ENCODE measurements around the gene SLC5A3.
A peak's percentile ranks its signal among the peaks of the same experiment; 100 is the strongest.

Gene SLC5A3

DNA sequence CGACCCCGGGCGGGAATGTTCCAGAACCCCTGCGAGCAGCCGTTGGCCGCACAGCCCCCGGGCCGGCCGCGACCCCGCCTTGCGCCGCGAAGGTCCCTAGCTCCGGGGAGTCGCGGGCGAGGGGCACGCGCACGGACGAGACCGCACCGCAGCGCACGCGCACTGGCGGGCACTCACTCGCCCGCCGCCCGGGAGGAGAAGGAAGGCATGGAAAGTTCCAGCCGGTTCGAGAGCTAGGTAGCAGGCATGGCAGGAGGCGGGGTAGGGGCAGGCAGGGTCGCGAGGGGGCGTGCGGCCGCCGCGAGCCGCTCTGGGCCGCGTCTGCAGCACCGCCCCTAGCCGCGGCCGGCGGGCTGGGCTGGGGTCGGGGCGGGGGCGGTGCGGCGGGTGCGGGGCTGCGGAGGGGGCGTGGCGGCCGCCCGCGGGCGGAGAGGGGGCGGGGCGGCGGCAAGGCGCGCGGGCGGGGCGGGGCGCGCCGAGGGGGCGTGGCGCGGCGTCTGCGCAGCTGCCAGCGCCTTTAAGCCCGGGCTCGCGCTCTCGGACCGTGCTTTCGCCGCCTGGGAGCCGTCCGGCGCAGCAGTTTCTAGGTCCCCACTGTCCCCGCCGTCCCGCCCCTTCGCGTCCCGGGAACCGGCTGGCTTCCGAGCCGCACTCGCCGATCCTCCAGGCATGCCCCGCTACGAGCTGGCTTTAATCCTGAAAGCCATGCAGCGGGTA lies at the start of gene SLC5A3, which contains the start of gene MRPS6:
TSS of gene SLC5A3 (plus strand) at position 547 of the 717 bp plus-strand sequence. CDS start 21,621 bp downstream, outside the sequence.
TSS of gene MRPS6 (plus strand) at position 547 of the 717 bp plus-strand sequence. CDS start at position 670, 123 bp downstream.
- DNase-seq: peak; percentile 85

DNA sequence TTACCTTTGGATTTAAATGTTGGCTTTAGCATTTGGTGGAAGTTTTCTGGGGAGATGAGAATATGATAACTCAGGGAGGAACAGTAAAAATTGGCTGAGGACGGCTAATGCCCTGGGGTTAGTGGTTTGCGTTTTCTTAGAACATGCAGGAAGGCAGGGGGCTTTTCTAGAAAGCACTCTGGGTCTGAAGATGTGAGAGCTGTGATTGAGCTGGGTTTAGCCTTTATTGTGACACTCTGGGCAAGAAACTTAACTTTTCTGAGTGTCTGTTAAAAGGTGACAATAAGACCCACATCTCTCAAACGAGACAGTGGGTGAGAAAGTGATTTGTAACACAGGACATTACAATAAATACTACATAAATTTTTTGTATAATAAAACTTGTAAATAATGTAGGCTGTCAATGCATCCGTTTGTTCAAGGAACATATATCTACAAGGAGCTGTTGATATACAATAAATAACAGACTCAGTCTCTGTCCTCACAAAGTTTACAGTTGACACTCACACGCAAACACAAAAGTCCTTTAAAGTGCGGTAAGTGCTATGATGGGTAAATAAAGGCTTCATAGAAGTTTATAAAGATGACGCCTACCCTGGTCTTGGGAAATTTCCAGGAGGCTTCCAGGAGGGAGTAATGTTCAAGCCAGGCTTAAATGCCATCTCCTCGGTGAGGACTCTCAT lies 49.5 kb upstream of the SLC5A3 start:
- no peak for DNase-seq

DNA sequence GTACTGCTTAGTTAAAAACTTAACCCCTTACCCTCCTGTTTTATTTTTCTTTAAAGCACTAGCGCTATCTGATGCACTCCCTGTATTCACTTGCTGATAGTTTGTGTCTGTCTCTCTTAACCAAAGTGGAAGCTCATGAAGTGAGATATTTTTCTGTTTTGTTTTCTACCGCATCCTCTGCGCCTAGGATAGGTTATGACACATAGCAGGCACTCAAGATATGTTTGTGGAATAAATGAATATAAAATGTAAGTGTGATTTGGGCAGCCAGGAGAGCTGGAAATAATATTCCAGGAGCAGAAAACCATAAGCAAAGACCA lies 49.0 kb upstream of the SLC5A3 start:
- no peak for DNase-seq

- no peak for DNase-seq
Observed at GRCh38 chr21:34027721-34028461, 45.5 kb upstream of the SLC5A3 start.

GRCh38 chr21:34029743-34030528 lies 43.4 kb upstream of the SLC5A3 start:
- peak; percentile 85 for DNase-seq

DNA sequence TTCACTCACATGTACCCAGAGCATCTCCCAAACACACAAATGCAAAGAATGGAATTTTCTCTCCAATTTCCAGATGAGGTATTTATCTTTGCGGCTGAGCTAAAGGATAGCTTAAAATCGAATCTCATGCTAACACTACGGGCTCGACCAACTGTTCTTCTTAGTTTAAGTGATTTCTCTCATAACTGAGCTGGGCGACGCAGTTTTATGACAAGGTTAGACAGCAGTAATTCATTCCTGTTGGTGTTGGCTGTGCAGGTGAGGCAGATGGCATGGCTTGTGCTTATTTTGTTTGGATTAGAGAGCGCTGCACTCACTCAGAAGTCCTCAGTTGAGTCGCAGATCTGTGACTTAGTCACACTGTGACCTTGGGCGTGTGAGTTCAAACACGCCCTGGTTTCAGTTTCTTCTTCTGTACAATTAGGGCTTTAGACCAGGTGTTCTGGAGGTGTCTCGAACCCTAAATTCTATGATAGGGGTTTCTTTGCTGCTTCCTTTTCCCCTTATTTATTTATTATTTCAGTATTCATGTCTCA lies 41.5 kb upstream of the SLC5A3 start:
- DNase-seq: peak; percentile 26

DNA sequence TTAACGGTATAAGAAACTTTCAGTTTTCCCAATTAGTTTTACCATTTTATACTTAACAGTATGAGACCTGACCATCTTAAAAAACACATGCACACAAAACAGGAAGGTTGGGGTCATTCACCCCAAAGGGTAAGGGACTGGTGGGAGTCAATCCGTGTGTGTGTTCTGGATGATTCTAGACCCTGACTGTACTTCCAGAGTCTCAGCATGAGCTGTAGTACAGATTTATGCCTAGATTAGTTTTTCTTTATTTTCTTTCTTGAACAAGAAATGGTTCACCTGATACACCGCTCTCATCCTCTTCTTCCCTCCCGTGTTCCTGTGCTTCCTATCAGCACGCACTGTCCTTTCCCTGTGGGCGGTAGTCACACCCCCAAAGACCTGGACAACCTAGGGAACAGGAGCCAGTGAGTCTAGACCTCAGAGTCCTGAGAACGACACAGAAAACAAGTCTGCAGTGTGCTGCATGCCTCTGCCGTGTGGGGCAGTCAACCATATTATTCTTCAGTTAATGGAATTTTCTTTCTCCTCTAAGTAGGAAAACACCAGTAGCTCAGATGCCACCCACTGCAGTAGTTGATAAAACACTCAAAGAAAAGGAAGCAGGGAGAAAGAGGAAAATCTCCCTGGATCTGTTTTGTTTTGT lies 38.9 kb upstream of the SLC5A3 start:
- no peak for DNase-seq

DNA sequence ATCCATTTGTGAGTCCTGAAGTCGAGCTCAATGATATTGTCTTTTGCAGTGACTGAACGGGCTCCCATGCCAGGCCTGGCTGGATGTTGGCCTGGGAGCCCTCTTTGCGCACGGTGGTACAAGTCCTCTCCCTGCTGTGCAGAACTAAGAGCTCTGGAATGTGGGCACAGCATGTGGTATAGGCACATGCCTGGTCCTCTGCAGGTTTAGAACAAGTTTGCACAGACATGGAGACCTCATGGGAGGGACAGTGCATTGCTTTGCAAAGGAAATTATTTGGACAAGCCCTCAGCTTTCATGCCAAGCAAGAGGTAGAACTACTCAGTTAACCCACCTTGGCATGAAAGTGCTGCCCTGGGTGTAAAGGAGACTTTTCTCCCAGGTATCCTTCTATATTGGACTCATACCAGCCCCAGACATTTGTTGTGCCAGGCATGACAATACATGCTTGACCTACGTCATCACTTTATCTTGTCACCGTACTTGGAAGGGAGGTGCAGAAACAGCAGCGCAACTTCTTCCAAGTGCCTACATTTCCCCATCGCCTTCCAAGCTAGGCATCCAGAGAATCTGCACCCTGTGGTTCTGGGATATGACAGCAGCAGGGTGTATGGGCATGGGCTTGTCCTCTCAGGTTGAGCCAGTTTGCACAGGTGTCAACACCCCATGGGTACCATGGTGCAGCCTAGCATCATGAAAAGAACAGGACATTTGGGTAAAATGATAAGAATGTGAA lies 37.6 kb upstream of the SLC5A3 start:
- DNase-seq: no peak

DNA sequence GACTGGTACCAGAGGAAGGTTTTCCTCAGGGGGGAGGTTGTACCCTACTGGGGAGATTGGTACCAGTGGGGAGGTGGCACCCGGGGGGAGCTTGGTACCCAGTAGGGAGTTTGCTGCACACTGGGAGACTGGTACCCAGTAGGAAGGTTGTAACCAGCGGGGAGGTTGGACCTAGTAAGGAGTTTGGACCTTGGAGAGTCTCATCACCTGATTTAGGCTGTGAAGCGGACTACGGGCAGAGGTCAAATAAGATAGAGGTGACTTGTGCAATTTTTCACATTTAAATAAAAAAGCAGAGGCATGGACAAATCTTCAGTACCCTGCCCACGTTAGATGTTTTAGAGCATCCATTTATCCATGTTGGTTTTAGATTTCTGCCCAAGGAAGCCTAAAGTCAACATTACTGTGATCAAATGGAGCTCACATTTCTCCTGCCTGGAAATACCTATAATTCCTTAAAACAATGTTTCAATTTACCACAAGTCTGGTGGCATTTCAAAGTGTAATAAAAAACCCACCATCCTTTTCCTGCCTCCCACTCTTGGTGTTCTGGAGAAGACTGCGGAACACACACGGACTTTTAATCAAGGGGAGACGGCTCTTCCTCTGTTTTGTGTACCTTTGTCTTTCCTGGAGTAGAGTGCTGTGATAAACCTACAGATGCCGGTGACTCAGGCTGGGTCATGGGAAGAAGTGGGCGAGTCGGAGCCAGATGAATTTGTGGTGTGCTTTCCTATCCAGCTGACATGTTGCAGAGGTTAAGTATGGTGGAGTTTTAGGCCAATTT lies 36.2 kb upstream of the SLC5A3 start:
- no peak for DNase-seq

DNA sequence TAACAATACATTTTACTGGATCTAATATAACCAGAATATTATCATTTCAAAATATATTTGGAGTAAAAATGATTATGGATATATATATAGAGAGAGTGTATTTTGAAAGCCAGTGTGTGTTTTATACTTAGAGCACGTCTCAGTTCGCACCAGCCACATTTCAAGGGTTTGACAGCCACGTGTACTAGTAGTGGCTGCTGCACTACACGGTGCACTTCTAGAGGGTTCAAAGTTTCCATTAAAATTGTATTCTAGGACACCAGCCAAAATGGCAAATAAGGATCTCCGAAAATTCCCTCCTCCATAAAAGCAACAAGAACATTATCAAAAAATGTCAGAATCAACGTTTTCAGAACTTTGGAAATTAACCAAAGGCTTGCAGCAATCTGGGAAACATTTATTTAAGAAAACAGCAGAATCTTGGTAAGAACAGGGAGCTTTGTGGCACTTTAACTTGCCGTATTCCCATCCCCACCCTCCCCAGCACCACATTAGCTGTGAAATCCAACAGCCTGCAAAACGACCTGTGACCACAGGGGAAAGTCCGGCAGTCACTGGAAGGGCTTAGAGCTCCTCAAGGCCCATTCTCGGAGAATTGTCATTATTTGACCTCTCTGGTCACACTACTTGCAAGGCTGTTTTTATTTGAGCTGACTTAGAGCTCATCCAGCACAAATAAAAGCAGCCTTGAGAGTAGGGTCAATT lies 33.5 kb upstream of the SLC5A3 start:
- no peak for DNase-seq

DNA sequence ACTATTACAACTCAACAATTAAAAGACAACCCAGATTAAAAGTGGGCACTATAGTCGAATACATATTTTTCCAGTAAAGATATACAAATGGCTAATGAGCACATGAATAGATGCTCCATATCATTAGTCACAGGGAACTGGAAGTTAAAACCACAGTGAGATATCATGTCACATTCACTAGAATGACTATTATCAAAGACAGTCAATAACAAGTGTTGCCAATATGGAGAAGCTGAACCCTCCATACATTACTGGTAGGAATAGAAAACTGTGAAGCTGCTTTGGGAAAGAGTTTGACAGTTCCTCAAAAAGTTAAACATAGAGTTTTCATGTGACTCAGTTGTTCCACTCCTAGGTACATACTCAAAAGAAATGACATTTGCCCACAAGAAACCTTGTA lies 30.6 kb upstream of the SLC5A3 start:
- no peak for DNase-seq

- DNase-seq: no peak
Observed at GRCh38 chr21:34043333-34043732, 30.0 kb upstream of the SLC5A3 start.

- no peak for DNase-seq
Observed at GRCh38 chr21:34046917-34047316, 26.5 kb upstream of the SLC5A3 start.

DNA sequence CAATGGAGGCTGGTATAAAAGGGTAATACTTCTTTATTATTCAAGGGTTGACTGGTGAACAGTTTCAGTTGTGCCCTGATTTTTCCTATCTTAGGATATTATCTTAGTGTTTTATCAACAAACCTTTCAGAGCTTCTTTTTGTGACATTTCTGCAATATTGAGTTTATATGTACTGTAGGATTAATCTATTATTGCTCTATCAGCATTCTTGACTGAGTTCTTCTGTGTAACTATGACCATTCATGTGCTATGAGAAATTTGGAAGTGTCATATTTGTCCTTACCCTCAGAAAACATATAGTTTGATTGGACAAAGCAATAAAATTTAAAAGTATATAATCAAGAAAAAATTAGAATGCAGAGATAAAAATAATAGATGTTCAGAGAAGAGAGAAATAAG lies 25.5 kb upstream of the SLC5A3 start:
- no peak for DNase-seq

GRCh38 chr21:34052171-34052570 lies 21.2 kb upstream of the SLC5A3 start:
- no peak for DNase-seq

DNA sequence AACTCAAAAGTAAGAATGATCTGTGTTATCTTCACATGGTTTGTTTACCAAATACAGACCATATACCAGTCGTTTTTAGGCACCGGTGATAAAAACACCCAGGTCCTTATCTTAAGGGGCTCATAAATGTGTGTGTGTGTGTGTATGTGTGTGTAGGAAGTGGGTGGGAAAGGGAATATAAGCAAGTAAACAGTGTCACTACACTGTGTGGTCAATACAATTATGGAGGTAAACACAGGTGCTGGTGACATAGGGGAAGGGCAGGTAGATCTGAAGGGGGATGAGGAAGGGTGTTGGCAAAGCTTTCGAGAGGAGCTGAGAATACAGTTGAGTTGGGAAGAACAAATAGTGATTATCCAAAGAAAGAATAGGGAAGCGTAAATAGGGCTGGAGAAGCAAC lies 19.1 kb upstream of the SLC5A3 start:
- no peak for DNase-seq

DNA sequence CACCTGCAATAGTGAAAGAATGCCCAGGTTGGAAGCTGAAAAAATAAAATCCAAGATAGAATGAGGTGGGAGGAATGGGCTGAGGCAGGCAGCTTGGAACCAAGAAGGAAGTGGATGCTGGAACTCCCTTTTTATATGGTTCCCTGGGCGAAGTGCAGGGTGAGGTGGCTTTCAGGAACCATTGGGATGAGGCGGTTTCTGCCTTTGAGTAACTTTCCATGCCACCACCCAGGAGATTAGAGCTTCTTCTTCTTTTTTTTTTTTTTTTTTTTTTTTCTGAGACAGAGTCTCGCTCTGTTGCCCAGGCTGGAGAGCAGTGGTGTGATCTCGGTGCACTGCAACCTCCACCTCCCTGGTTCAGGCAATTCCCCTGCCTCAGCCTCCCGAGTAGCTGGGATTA lies 17.8 kb upstream of the SLC5A3 start:
- DNase-seq: no peak

- DNase-seq: peak; percentile 39
Observed at GRCh38 chr21:34061983-34062382, 11.4 kb upstream of the SLC5A3 start.

- DNase-seq: no peak
Observed at GRCh38 chr21:34065027-34065426, 8.4 kb upstream of the SLC5A3 start.

GRCh38 chr21:34071683-34072082 lies 1.7 kb upstream of the SLC5A3 start:
- DNase-seq: no peak

Data from activated CD4-positive, alpha-beta T cell treated with anti-CD3 and anti-CD28 coated beads, Interleukin-10, Interleukin-2, amounts not matched to agents 100 ng/mL and 50 ng/mL, durations not matched to agents 16 hours and 8 hours (primary cell).